A549 (cell line): Measurements from ENCODE around the gene GRIK1.

ENCODE experiments used
- BHLHE40 ChIP-seq: IDR thresholded peaks from 2 replicates; pipeline ENCODE4 v1.6.1; 2012; ENCODE audit warnings: low read depth, low read length, inconsistent platforms
- CEBPB ChIP-seq, 2 experiments: fragments of >200 bp in 1 of 2; sonication (Bioruptor Twin) in 1 of 2; formaldehyde crosslinking in 1 of 2; IDR thresholded peaks; 2 replicates each; pipeline ENCODE4 v1.6.1; 2012 to 2016
- CHD2 ChIP-seq: fragments of 150-350 bp; IDR thresholded peaks from 2 replicates; pipeline ENCODE4 v1.6.1; 2014; ENCODE audit warnings: low read length; ENCODE audit not compliant: partially characterized antibody
- EHF ChIP-seq: fragments of 250-450 bp; sonication (Bioruptor Pico); IDR thresholded peaks from 2 replicates; pipeline ENCODE4 v1.5.0; 2020; ENCODE audit warnings: mild to moderate bottlenecking
- EP300 ChIP-seq, 2 experiments: fragments of >200 bp; sonication (Bioruptor Twin); formaldehyde crosslinking; IDR thresholded peaks; 2 replicates in 1 of 2; 3 replicates in 1 of 2; pipeline ENCODE4 v1.6.1; 2016 to 2017
- ESRRA ChIP-seq: fragments of 150-350 bp; IDR thresholded peaks from 2 replicates; pipeline ENCODE4 v1.6.1; 2014; ENCODE audit warnings: mild to moderate bottlenecking, low read length, borderline replicate concordance
- HDAC2 ChIP-seq: fragments of 200-600 bp; sonication (generic); IDR thresholded peaks from 2 replicates; pipeline ENCODE4 v1.6.1; 2016
- HEYL ChIP-seq: fragments of 250-450 bp; sonication (Bioruptor Pico); IDR thresholded peaks from 2 replicates; pipeline ENCODE4 v1.8.0; 2021; ENCODE audit warnings: mild to moderate bottlenecking, moderate library complexity
- MAZ ChIP-seq: fragments of 150-350 bp; IDR thresholded peaks from 2 replicates; pipeline ENCODE4 v1.6.1; 2014; ENCODE audit warnings: antibody characterized with exemption, low read depth, low read length, borderline replicate concordance
- POLR2A ChIP-seq: IDR thresholded peaks from 2 replicates; pipeline ENCODE4 v1.6.1; 2012; ENCODE audit warnings: mild to moderate bottlenecking, low read length
- SMC3 ChIP-seq: fragments of >200 bp; sonication (Bioruptor Twin); formaldehyde crosslinking; IDR thresholded peaks from 3 replicates; pipeline ENCODE4 v1.6.1; 2018; ENCODE audit warnings: inconsistent platforms
- TF ChIP-seq, protein P1 (sequence below): fragments of >200 bp; sonication (Bioruptor Twin); formaldehyde crosslinking; IDR thresholded peaks from 3 replicates; pipeline ENCODE4 v1.5.1; 2016

DNA sequence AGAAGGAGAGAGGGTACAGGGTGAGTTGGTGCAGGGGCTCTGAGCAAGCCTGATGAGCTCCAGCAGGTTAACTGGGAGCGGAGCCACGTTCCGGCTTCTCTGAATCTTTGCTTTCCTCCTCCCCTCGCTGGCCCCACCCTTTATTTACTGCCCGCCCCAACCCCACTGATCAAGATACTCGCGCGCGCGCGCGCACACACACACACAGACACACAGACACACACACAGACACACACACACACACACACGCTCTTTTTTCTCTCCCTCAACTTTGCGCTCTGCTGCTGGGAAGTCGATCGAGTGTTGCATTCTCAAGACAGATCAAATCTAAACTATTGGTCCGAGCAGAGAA is at the start of gene GRIK1:
- TF ChIP-seq HDAC2: no peak
- TF ChIP-seq, protein P1, sequence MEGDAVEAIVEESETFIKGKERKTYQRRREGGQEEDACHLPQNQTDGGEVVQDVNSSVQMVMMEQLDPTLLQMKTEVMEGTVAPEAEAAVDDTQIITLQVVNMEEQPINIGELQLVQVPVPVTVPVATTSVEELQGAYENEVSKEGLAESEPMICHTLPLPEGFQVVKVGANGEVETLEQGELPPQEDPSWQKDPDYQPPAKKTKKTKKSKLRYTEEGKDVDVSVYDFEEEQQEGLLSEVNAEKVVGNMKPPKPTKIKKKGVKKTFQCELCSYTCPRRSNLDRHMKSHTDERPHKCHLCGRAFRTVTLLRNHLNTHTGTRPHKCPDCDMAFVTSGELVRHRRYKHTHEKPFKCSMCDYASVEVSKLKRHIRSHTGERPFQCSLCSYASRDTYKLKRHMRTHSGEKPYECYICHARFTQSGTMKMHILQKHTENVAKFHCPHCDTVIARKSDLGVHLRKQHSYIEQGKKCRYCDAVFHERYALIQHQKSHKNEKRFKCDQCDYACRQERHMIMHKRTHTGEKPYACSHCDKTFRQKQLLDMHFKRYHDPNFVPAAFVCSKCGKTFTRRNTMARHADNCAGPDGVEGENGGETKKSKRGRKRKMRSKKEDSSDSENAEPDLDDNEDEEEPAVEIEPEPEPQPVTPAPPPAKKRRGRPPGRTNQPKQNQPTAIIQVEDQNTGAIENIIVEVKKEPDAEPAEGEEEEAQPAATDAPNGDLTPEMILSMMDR: no peak
- TF ChIP-seq SMC3: no peak
- no peak for TF ChIP-seq EP300 (IDR thresholded peaks at IDR 0.05)
- no peak for TF ChIP-seq BHLHE40
- no peak for TF ChIP-seq CHD2
- no peak for TF ChIP-seq CEBPB (IDR thresholded peaks at IDR 0.05)
- TF ChIP-seq ESRRA: no peak
- no peak for TF ChIP-seq EHF
- TF ChIP-seq POLR2A: no peak
- TF ChIP-seq MAZ: no peak
- no peak for TF ChIP-seq HEYL (CRISPR knock-in tag)
